Measurements from ENCODE around the gene DGKD.

GRCh38 chr2:233385489-233386044 is 31.3 kb downstream of the DGKD start:
- TF ChIP-seq CTCF (conservative IDR thresholded peaks at IDR 0.05 in 1 of 2, IDR thresholded peaks at IDR 0.05 in 1 of 2; ENCODE audit: low read depth in 1 of 2, low read length in 2 of 2) (no peak), EZH2 (IDR thresholded peaks at IDR 0.05; ENCODE audit: low read length, missing control alignments) (no peak)

Measured in fibroblast of lung (primary cell).